Osteoblast (primary cell): ENCODE measurements around the gene ST6GALNAC3. TPM values are rescaled to one million over a fixed set of nuclear protein-coding genes. Genes with fewer than 3 reads are reported as not detected.

Source experiments
- DNase-seq: peaks from one replicate; pipeline ENCODE4 v3.0.0; 2011; ENCODE audit warnings: low spot score, mixed read lengths; ENCODE audit not compliant: insufficient read length; ENCODE audit errors: missing footprints
- H2AFZ ChIP-seq: 2 replicates; pipeline ENCODE4 v1.6.0; 2011; ENCODE audit warnings: mild to moderate bottlenecking, low read length
- H3K27ac ChIP-seq: 2 replicates; pipeline ENCODE4 v1.5.1; 2011; ENCODE audit warnings: mild to moderate bottlenecking, low read depth, low read length, moderate library complexity
- H3K27me3 ChIP-seq: 2 replicates; pipeline ENCODE4 v1.6.0; 2012; ENCODE audit warnings: mild to moderate bottlenecking, control low read depth, inconsistent platforms, low read length, moderate library complexity; ENCODE audit not compliant: insufficient read depth
- H3K36me3 ChIP-seq: 2 replicates; pipeline ENCODE4 v1.5.1; 2011; ENCODE audit warnings: mild to moderate bottlenecking, low read length, control low read depth, moderate library complexity; ENCODE audit not compliant: insufficient read depth
- H3K4me1 ChIP-seq: 2 replicates; pipeline ENCODE4 v1.5.1; 2011; ENCODE audit warnings: mild to moderate bottlenecking, low read length, control low read depth, moderate library complexity; ENCODE audit not compliant: insufficient read depth
- H3K4me2 ChIP-seq: 2 replicates; pipeline ENCODE4 v1.6.0; 2011; ENCODE audit warnings: mild to moderate bottlenecking, low read length; ENCODE audit not compliant: insufficient read depth
- H3K4me3 ChIP-seq: fragments of 200-600 bp; sonication (generic); 3 replicates; pipeline ENCODE4 v1.5.1; 2012; ENCODE audit warnings: mild to moderate bottlenecking, low read length, inconsistent platforms; ENCODE audit not compliant: insufficient read depth
- H3K79me2 ChIP-seq: 2 replicates; pipeline ENCODE4 v1.6.0; 2012; ENCODE audit warnings: mild to moderate bottlenecking, low read length, control low read depth, inconsistent platforms; ENCODE audit not compliant: insufficient read depth
- H3K9me3 ChIP-seq: 2 replicates; pipeline ENCODE4 v1.5.1; 2011; ENCODE audit warnings: low read depth, low read length, control low read depth
- H4K20me1 ChIP-seq: 2 replicates; pipeline ENCODE4 v1.6.0; 2012; ENCODE audit warnings: mild to moderate bottlenecking, low read length, control low read depth; ENCODE audit not compliant: insufficient read depth
- CTCF ChIP-seq: IDR thresholded peaks from 2 replicates; pipeline ENCODE4 v1.5.1; 2011; ENCODE audit warnings: mild to moderate bottlenecking, low read depth, low read length, moderate library complexity; ENCODE audit errors: extremely low read depth
- total RNA-seq: library from RNA; depleted of rRNA; stranded (reverse); fragments of >200 nt; gene quantifications from 2 replicates; pipeline ENCODE4 v1.2.3, GENCODE V29; 2012

Gene ST6GALNAC3
- total RNA-seq, 1 donor, result not detected

- H3K4me3 ChIP-seq, result no peak overlapping the region
- no peaks in the 10 kb centered on the region for H3K36me3 ChIP-seq
- H3K9me3 ChIP-seq, result no peaks in the 10 kb centered on the region
- H3K27me3 ChIP-seq, result no peaks in the 10 kb centered on the region
- H4K20me1 ChIP-seq, result no peaks in the 10 kb centered on the region
- no peaks in the 10 kb centered on the region for H3K4me1 ChIP-seq
- TF ChIP-seq CTCF, result no peak
- no peaks in the 10 kb centered on the region for H3K79me2 ChIP-seq
- no peak overlapping the region for H2AFZ ChIP-seq
- DNase-seq, result no peak
- no peak overlapping the region for H3K27ac ChIP-seq
- H3K4me2 ChIP-seq, result no peak overlapping the region
Measured at GRCh38 chr1:76176000-76176399, 101.5 kb downstream of the ST6GALNAC3 start.

- Histone ChIP-seq H3K27ac (no peak overlapping the region), H2AFZ (no peak overlapping the region), H3K79me2 (no peaks in the 10 kb centered on the region), H4K20me1 (no peaks in the 10 kb centered on the region), H3K4me1 (no peaks in the 10 kb centered on the region), H3K4me3 (no peak overlapping the region), H3K36me3 (no peaks in the 10 kb centered on the region), H3K9me3 (no peaks in the 10 kb centered on the region), H3K27me3 (no peaks in the 10 kb centered on the region), H3K4me2 (no peak overlapping the region)
- no peak for DNase-seq
- TF ChIP-seq CTCF, result no peak
Measured at GRCh38 chr1:76177615-76178014, 103.1 kb downstream of the ST6GALNAC3 start.

DNA sequence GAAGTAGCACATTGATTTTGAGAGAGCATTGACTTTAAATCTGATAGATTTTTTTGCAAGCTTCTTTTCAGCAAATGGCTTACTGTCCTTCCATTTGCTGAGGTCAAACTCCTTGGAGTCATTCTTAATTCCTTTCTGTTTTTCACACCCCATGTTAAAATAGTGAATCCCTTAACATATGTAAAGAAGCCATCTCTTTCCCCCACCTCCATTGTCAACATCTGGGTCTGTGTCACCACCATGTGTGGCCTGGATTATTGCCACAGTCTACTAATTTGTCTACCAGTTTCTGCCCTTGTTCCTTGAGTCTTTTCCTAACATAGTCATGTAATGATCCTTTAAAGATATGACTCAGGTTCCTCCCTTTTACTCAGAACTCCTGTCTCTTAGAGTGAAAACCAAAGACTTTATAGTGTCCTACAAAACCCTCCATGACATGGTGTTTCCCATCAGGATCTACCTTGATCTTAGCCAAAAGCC is 104.7 kb downstream of the ST6GALNAC3 start:
- H3K4me3 ChIP-seq, result no peak overlapping the region

DNA sequence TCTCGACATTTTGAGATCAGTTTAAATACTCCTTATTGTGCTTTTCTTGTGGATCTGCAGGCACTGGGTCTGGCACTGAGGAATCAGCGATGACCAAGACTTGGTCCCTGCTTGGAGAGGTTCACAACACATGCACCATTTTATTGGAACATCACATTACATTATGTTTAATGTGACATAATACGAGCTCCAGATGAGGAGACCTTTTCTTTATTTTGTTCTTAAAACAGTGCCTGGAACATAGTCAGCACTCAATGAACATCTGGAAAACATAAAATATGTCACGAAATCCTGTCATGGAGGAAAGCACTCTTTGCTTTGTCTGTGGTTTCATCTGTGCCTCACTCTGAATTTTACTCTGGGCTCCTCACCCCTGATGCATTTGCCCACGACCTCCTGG is 110.7 kb downstream of the ST6GALNAC3 start:
- no peak for DNase-seq
- Histone ChIP-seq H3K4me3 (no peak overlapping the region), H3K4me2 (no peak overlapping the region), H4K20me1 (no peaks in the 10 kb centered on the region), H2AFZ (no peak overlapping the region), H3K4me1 (no peaks in the 10 kb centered on the region), H3K9me3 (no peaks in the 10 kb centered on the region), H3K27ac (no peak overlapping the region), H3K27me3 (no peaks in the 10 kb centered on the region), H3K36me3 (no peaks in the 10 kb centered on the region), H3K79me2 (no peaks in the 10 kb centered on the region)
- TF ChIP-seq CTCF, result no peak

More for the DNA sequence above, 104.7 kb downstream of the ST6GALNAC3 start:
- H3K36me3 ChIP-seq, result no peaks in the 10 kb centered on the region
- TF ChIP-seq CTCF, result no peak
- no peaks in the 10 kb centered on the region for H3K4me1 ChIP-seq
- no peak overlapping the region for H3K27ac ChIP-seq
- no peaks in the 10 kb centered on the region for H3K9me3 ChIP-seq
- no peak overlapping the region for H3K4me2 ChIP-seq
- H2AFZ ChIP-seq, result no peak overlapping the region
- DNase-seq, result no peak
- no peaks in the 10 kb centered on the region for H3K27me3 ChIP-seq
- H3K79me2 ChIP-seq, result no peaks in the 10 kb centered on the region
- no peaks in the 10 kb centered on the region for H4K20me1 ChIP-seq
